SU-DHL-6 (cell line): ENCODE results near the gene NAV2.

ENCODE experiments used
- CTCF ChIP-seq: fragments of 200-600 bp; sonication (generic); IDR thresholded peaks from one replicate; pipeline ENCODE4 v1.5.1; 2017; ENCODE audit warnings: antibody characterized with exemption, mild to moderate bottlenecking, low read length, moderate library complexity; ENCODE audit not compliant: insufficient read depth, poor library complexity, severe bottlenecking
- EZH2phosphoT487 ChIP-seq: fragments of 200-600 bp; sonication (generic), shearing (Covaris generic); conservative IDR thresholded peaks from 2 replicates; pipeline ENCODE4 v1.6.1; 2018; ENCODE audit warnings: mild to moderate bottlenecking, antibody characterized with exemption, low read length, moderate library complexity, mixed read lengths

GRCh38 chr11:19768815-19769214 lies 56.2 kb downstream of the NAV2 start:
- TF ChIP-seq CTCF (no peak), EZH2phosphoT487 (no peak)
